ENCODE results near the gene AGR2. TPM values are rescaled to one million over a fixed set of nuclear protein-coding genes. Genes with fewer than 3 reads are reported as not detected.

AGR2 gene
- total RNA-seq, 1 donor from 2014 or later, result not detected

Other genes with a start within 250 kb of the AGR2 start
- 21.9 and 25.0 TPM in 2 replicates for gene ANKMY2, start 159.2 kb downstream of the AGR2 start, total RNA-seq
- 83.4 and 84.9 TPM in 2 replicates for gene BZW2, start 158.8 kb downstream of the AGR2 start, total RNA-seq
- gene TSPAN13, start 51.2 kb downstream of the AGR2 start, total RNA-seq, result 56.0 and 57.0 TPM in 2 replicates
- gene AGR3, start 77.0 kb upstream of the AGR2 start, total RNA-seq, result not detected in 2 replicates